Endothelial cell of umbilical vein (primary cell): Measurements from ENCODE around the gene NRXN3. TPM values are rescaled to one million over a fixed set of nuclear protein-coding genes. Genes with fewer than 3 reads are reported as not detected.

Experiments used
- BruUV-seq: library from RNA; stranded (reverse); fragments of 400-500 nt; replicated peaks from 2 replicates; lab custom pipeline; 2021; lab: Mats Ljungman, UMichigan
- CTCF ChIA-PET: fragments of 300-600, 350-600 bp; sonication (Branson Sonifier 250); formaldehyde crosslinking; loops from one replicate; lab custom pipeline; 2021; ENCODE audit warnings: antibody characterized with exemption, inconsistent platforms; lab: Charles Lee
- POLR2A ChIA-PET: fragments of 300-600, 350-600 bp; sonication (Branson Sonifier 250); formaldehyde crosslinking; loops from one replicate; lab custom pipeline; 2021; ENCODE audit warnings: antibody characterized with exemption, inconsistent platforms; lab: Charles Lee
- DNase-seq: peaks from one replicate; pipeline ENCODE4 v3.0.0-alpha.2; 2011; ENCODE audit warnings: low read depth, low spot score
- FAIRE-seq: peaks from 2 replicates; lab custom pipeline; 2011; peaks lifted over from hg19 to GRCh38; lab: Jason Lieb, UNC
- H2AFZ ChIP-seq: 2 replicates; pipeline ENCODE4 v1.6.0; 2012; ENCODE audit warnings: low read depth, low read length, control low read depth, inconsistent platforms
- H3K27ac ChIP-seq: 2 replicates; pipeline ENCODE4 v1.5.1; 2011; ENCODE audit warnings: low read depth, mild to moderate bottlenecking, control low read depth, low read length, moderate library complexity; ENCODE audit not compliant: insufficient read depth
- H3K27me3 ChIP-seq, 2 experiments: 2 replicates each; pipeline versions ENCODE4 v1.6.0 to v1.6.1; 2011; ENCODE audit warnings: low read length in 2 of 2, mixed read lengths in 1 of 2; ENCODE audit not compliant: control insufficient read depth in 2 of 2, insufficient read depth in 2 of 2
- H3K36me3 ChIP-seq, 2 experiments: 2 replicates in 1 of 2; 3 replicates in 1 of 2; pipeline ENCODE4 v1.5.1; 2011; ENCODE audit warnings: low read length in 2 of 2, mild to moderate bottlenecking in 1 of 2, moderate library complexity in 1 of 2; ENCODE audit not compliant: control insufficient read depth in 2 of 2, insufficient read depth in 2 of 2; ENCODE audit errors: extremely low read depth in 1 of 2
- H3K4me1 ChIP-seq: 3 replicates; pipeline ENCODE4 v1.5.1; 2011; ENCODE audit warnings: mild to moderate bottlenecking, low read length; ENCODE audit not compliant: control insufficient read depth, insufficient read depth; ENCODE audit errors: extremely low read depth
- H3K4me2 ChIP-seq: 2 replicates; pipeline ENCODE4 v1.6.1; 2011; ENCODE audit warnings: low read length, control low read depth, mixed read lengths; ENCODE audit not compliant: insufficient read depth
- H3K4me3 ChIP-seq, 3 experiments: fragments of 200-600 bp in 1 of 3; sonication (generic), shearing (Covaris generic) in 1 of 3; replicated peaks in 1 of 3; 2 replicates each; pipeline ENCODE4 v1.5.1; 2011 to 2016; ENCODE audit warnings: control low read depth in 3 of 3, low read length in 3 of 3, mild to moderate bottlenecking in 2 of 3, inconsistent platforms in 1 of 3, low read depth in 1 of 3, moderate library complexity in 1 of 3; ENCODE audit not compliant: insufficient read depth in 1 of 3
- H3K79me2 ChIP-seq: 2 replicates; pipeline ENCODE4 v1.6.0; 2012; ENCODE audit warnings: low read length, inconsistent platforms; ENCODE audit not compliant: control insufficient read depth, insufficient read depth
- H3K9ac ChIP-seq: replicated peaks from 2 replicates; pipeline ENCODE3; 2011; ENCODE audit warnings: low read length, control low read depth; ENCODE audit not compliant: insufficient read depth; ENCODE audit errors: extremely low read depth
- H3K9me1 ChIP-seq: replicated peaks from 3 replicates; pipeline ENCODE4 v1.6.0; 2011; ENCODE audit warnings: mild to moderate bottlenecking, low read length; ENCODE audit not compliant: control insufficient read depth, insufficient read depth; ENCODE audit errors: extremely low read depth
- H3K9me3 ChIP-seq: replicated peaks from 2 replicates; pipeline ENCODE4 v1.5.1; 2012; ENCODE audit warnings: low read length, inconsistent platforms; ENCODE audit not compliant: control insufficient read depth, insufficient read depth
- H4K20me1 ChIP-seq: replicated peaks from 2 replicates; pipeline ENCODE3; 2011; ENCODE audit warnings: mild to moderate bottlenecking, low read length; ENCODE audit not compliant: control insufficient read depth, insufficient read depth; ENCODE audit errors: extremely low read depth
- EZH2 ChIP-seq: IDR thresholded peaks from 2 replicates; pipeline ENCODE4 v1.6.1; 2012; ENCODE audit warnings: borderline replicate concordance, low read depth, mild to moderate bottlenecking, moderate library complexity, low read length, inconsistent platforms; ENCODE audit not compliant: severe bottlenecking
- FOS ChIP-seq: IDR thresholded peaks from 2 replicates; pipeline ENCODE4 v1.6.1; 2011; ENCODE audit warnings: mild to moderate bottlenecking, low read length, moderate library complexity, borderline replicate concordance; ENCODE audit not compliant: insufficient read depth
- GATA2 ChIP-seq: IDR thresholded peaks from 2 replicates; pipeline ENCODE4 v1.7.0; 2011; ENCODE audit warnings: low read depth, mild to moderate bottlenecking, moderate library complexity, mixed read lengths, low read length; ENCODE audit not compliant: insufficient read length, insufficient read depth
- JUN ChIP-seq: IDR thresholded peaks from 2 replicates; pipeline ENCODE4 v1.6.1; 2011; ENCODE audit warnings: borderline replicate concordance, low read depth; ENCODE audit not compliant: insufficient read length, insufficient read depth
- MYC ChIP-seq: IDR thresholded peaks from one replicate; pipeline ENCODE4 v1.6.1; 2011; ENCODE audit warnings: mild to moderate bottlenecking, low read depth, low read length
- POLR2A ChIP-seq: IDR thresholded peaks from 2 replicates; pipeline ENCODE4 v1.6.1; 2012; ENCODE audit warnings: low read depth, mild to moderate bottlenecking, control low read depth, low read length
- POLR2AphosphoS5 ChIP-seq: IDR thresholded peaks from 2 replicates; pipeline ENCODE4 v1.6.1; 2012; ENCODE audit warnings: low read depth, mild to moderate bottlenecking, control low read depth, low read length, moderate library complexity; ENCODE audit not compliant: insufficient read depth
- dilution Hi-C: fragments of 300-500 bp; cut with MboI; formaldehyde crosslinking; loops from one replicate; pipeline ENCODE4 v1.15.0; 2019; ENCODE audit warnings: low sequenced_read_pairs; ENCODE audit not compliant: extremely low pct_ligation_motif_present
- intact Hi-C: fragments of 100-400 bp; cut with micrococcal nuclease; formaldehyde crosslinking; loops from one replicate; pipeline ENCODE4 v1.10.0; 2022
- polyA plus RNA-seq, 4 experiments: library from polyadenylated mRNA; depleted of rRNA in 3 of 4; stranded (reverse) in 3 of 4; unstranded in 1 of 4; fragments of >200 nt; gene quantifications; 2 replicates each; pipeline versions ENCODE4 v1.2.1 to v1.2.3, GENCODE V29; 2011 to 2012; ENCODE audit warnings: missing spikeins in 1 of 4
- total RNA-seq: library from RNA; stranded (reverse); gene quantifications from 2 replicates; pipeline ENCODE4 v1.2.3, GENCODE V29; 2021
- TF ChIP-seq, protein P1 (sequence below), 2 donors: IDR thresholded peaks; 1 replicate in 1 of 2; 2 replicates in 1 of 2; pipeline ENCODE4 v1.5.1; 2011; ENCODE audit warnings: low read length in 2 of 2, mild to moderate bottlenecking in 2 of 2, moderate library complexity in 2 of 2, control low read depth in 1 of 2, inconsistent platforms in 1 of 2, low read depth in 1 of 2; ENCODE audit not compliant: insufficient read depth in 1 of 2; ENCODE audit errors: extremely low read depth in 1 of 2
- TF ChIP-seq, protein P2 (sequence below): IDR thresholded peaks from 2 replicates; pipeline ENCODE4 v1.6.1; 2011; ENCODE audit not compliant: insufficient read depth, insufficient read length

The NRXN3 gene
- total and polyA plus RNA-seq, 2 donors (not counting 3 experiments of a cell fraction or from before 2014, with no cell fraction given) = 0.72 to 4.2 TPM

DNA sequence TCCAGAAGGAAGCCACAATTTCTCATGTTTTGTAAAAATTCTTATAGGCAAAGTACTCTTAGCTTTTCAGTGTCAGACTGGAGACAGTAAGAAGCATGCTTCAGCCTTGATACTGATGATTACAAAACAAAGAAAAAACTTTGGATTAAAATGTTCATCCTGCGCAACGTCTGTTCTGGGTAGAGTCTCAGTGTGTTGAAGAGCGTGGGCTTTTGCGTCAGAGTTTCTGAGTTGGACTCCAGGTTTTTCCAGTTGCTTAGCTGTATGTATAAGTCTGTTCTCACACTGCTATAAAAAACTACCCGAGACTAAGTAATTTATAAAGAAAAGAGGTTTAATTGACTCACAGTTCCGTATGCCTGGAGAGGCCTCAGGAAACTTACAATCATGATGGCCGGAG is 1533.0 kb downstream of the NRXN3 start:
- H2AFZ ChIP-seq = no peak overlapping the region
- H3K79me2 ChIP-seq = no peaks in the 10 kb centered on the region
- no peaks in the 10 kb centered on the region for H3K9me1 ChIP-seq
- dilution Hi-C loops (no loop called here), intact Hi-C loops (no loop called here)
- no peaks in the 10 kb centered on the region for H3K36me3 ChIP-seq
- H4K20me1 ChIP-seq = no peaks in the 10 kb centered on the region
- no peak for DNase-seq
- no peak overlapping the region for H3K4me3 ChIP-seq
- no peaks in the 10 kb centered on the region for H3K27me3 ChIP-seq
- H3K9ac ChIP-seq = no peak overlapping the region
- BruUV-seq = no TSS peak
- POLR2A ChIA-PET = no interaction called here
- FAIRE-seq = no peak
- H3K9me3 ChIP-seq = no peaks in the 10 kb centered on the region
- TF ChIP-seq POLR2A (no peak), MYC (no peak), JUN (no peak), GATA2 (no peak), EZH2 (no peak), POLR2AphosphoS5 (no peak), FOS (no peak)
- TF ChIP-seq, protein P1, sequence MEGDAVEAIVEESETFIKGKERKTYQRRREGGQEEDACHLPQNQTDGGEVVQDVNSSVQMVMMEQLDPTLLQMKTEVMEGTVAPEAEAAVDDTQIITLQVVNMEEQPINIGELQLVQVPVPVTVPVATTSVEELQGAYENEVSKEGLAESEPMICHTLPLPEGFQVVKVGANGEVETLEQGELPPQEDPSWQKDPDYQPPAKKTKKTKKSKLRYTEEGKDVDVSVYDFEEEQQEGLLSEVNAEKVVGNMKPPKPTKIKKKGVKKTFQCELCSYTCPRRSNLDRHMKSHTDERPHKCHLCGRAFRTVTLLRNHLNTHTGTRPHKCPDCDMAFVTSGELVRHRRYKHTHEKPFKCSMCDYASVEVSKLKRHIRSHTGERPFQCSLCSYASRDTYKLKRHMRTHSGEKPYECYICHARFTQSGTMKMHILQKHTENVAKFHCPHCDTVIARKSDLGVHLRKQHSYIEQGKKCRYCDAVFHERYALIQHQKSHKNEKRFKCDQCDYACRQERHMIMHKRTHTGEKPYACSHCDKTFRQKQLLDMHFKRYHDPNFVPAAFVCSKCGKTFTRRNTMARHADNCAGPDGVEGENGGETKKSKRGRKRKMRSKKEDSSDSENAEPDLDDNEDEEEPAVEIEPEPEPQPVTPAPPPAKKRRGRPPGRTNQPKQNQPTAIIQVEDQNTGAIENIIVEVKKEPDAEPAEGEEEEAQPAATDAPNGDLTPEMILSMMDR (IDR thresholded peaks at IDR 0.05; ENCODE audit: extremely low read depth in 1 of 2, insufficient read depth in 1 of 2, low read depth in 1 of 2, low read length in 2 of 2) = no peak
- TF ChIP-seq, protein P2, sequence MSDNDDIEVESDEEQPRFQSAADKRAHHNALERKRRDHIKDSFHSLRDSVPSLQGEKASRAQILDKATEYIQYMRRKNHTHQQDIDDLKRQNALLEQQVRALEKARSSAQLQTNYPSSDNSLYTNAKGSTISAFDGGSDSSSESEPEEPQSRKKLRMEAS = no peak
- CTCF ChIA-PET = no interaction called here
- no peak overlapping the region for H3K27ac ChIP-seq
- H3K4me1 ChIP-seq = no peaks in the 10 kb centered on the region
- H3K4me2 ChIP-seq = no peak overlapping the region
